ENCODE data around the gene PCDH10. TPM values are rescaled to one million over a fixed set of nuclear protein-coding genes. Genes with fewer than 3 reads are reported as not detected.

The PCDH10 gene, protein sequence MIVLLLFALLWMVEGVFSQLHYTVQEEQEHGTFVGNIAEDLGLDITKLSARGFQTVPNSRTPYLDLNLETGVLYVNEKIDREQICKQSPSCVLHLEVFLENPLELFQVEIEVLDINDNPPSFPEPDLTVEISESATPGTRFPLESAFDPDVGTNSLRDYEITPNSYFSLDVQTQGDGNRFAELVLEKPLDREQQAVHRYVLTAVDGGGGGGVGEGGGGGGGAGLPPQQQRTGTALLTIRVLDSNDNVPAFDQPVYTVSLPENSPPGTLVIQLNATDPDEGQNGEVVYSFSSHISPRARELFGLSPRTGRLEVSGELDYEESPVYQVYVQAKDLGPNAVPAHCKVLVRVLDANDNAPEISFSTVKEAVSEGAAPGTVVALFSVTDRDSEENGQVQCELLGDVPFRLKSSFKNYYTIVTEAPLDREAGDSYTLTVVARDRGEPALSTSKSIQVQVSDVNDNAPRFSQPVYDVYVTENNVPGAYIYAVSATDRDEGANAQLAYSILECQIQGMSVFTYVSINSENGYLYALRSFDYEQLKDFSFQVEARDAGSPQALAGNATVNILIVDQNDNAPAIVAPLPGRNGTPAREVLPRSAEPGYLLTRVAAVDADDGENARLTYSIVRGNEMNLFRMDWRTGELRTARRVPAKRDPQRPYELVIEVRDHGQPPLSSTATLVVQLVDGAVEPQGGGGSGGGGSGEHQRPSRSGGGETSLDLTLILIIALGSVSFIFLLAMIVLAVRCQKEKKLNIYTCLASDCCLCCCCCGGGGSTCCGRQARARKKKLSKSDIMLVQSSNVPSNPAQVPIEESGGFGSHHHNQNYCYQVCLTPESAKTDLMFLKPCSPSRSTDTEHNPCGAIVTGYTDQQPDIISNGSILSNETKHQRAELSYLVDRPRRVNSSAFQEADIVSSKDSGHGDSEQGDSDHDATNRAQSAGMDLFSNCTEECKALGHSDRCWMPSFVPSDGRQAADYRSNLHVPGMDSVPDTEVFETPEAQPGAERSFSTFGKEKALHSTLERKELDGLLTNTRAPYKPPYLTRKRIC
- not detected in 2 replicates for total RNA-seq (2014; rRNA removed; shearing (Covaris generic))
- not detected in 2 replicates for polyA plus RNA-seq (2015; cell fraction: cytosol; rRNA removed)
- not detected in 2 replicates for polyA plus RNA-seq (2015; cell fraction: nucleus; rRNA removed)

DNA sequence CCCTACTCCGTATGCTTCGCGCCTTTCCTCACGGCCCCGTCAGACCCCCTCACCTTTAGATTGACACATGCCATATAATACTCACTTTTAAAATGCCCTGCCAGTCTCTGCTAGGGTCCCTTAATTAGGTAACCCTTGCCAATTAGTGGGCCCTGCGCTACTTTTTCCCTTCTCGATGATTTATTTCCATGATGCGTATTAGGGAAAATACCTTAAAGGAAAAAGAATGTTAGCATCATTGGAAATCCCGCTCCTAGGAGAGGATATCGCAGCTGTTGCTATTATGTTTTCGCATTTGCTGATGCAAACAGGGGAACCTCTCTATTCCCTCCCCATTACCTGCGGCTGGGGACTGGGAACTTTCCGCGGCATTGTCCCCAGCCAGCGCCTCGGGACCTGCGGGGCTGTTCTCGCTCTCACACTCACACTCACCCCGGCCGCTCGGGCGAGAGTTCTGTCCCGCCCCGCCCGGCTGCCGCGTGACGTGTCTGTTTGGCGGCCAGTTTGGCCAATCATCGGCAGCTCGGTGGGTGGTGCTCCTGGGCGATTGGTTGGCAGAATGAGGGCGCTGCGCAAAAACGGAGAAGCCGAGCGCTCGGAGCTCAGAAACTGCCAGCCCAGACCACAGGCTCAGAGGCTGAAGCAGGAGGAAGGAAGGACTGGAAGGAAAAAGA lies at the start of gene PCDH10:
Gene PCDH10, plus strand, starts transcription at position 605 of the 674 bp plus-strand sequence. CDS start 847 bp downstream, outside the sequence.
- no peak for DNase-seq (ENCODE audit: low read depth)

DNA sequence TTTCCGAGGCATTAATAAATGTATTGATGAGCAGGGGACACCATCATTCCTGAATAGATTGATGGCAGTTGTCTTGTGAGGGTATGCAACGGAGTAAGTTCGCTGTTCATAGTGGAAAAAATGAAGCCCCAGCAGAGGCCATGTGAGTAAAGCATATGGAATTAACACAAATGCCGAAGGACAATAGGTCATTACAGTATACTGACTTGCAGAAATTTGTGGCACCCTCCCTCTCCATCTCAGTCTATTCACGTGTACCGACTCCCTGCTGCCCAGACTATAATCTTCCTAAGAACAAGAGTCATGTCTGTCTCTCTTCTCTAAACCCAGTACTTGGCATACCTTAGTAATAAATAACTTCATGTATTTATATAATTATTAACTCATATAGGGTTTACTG lies 47.1 kb upstream of the PCDH10 start:
- no peak for DNase-seq (ENCODE audit: low read depth)

DNA sequence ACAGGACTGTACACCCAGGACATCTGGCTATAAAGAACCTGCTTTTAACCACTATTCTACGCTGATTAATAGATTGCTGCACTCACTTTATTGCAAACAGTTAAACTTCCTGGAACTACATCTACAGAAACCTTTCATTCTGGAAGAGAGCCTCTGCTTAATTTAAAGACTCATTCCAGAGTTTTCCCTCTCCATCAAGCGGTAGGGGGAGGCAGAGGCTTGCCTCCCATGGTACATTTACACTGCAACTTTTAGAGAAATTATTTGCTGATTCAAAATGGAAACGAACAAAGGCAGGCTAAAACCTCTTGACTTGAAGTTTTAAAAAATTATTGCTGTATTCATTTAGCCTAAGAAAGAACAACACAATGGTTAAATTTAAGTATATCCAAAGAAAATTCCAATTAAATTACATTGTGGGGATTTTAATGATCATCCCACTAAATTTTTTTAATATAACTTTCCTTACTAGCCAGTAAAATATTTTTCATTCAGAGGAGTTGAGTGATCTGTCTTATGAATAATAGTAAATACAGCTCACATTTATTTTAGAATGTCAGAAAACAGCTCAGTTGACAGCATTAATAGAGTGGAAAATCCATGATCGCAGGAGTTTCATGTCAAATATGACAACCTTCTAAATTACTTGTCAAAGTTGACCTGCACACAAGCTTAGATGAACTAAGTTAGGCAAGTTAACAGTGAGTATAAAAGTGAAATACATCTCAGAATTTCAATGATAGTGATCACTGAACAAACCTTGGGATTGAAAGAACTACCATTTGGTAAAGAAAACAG lies 46.3 kb upstream of the PCDH10 start:
- no peak for DNase-seq (ENCODE audit: low read depth)

DNA sequence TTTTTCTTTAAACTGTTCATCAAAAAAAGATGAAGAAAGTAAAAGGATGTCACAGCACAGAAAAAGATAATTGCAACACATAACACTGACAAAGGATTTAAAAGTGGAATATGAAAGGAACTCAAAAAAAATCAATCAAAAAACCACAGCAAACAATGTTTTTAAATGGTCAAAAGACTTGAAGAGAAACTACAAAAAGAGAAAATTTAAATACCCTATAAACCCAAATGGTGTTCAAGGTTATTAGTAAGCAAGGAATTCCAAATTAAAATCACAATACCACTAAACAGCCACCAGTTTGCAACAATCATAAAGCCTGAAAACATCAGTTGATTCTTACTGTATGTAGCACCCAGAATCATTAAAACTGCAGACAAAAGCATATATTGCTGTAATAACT lies 36.5 kb upstream of the PCDH10 start:
- DNase-seq (ENCODE audit: low read depth): no peak

DNA sequence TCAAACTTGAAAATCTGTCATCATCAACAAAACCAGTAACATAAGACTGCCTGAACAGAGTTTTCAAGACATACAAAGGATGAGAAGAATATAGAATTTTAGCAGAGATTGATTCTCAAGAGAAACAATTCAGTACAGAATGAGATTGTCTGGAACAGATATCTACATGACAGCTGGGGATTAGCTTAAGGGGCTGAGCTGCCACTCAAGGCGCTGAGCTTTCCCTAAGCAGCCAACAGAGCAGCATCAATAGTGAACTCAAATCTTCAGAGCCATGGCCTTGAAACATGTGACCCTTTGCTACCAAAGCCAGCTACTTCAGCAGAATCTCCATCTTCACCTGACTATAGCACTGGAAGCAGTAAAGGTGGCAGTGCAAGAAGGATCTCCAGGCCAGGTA lies 24.3 kb upstream of the PCDH10 start:
- no peak for DNase-seq (ENCODE audit: low read depth)

DNA sequence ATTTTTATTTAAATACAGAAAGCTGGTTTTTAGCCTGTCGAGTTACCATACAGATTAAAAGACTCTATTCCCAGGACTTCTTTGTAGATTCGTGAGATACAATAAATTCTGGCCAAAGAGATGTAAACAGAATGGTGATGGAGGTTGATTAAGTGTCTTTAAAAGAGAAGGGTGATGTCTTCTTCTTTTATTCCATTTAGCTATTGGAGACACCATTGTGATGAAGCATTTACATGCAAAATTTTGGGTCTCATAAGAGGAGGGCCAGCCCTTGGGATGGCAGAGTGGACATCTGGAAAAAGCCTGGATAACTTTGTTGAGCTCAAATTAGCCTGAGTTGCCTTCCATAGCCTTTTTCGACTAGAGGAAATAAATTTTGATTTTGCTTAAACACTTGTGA lies 21.6 kb upstream of the PCDH10 start:
- DNase-seq (ENCODE audit: low read depth): no peak

DNA sequence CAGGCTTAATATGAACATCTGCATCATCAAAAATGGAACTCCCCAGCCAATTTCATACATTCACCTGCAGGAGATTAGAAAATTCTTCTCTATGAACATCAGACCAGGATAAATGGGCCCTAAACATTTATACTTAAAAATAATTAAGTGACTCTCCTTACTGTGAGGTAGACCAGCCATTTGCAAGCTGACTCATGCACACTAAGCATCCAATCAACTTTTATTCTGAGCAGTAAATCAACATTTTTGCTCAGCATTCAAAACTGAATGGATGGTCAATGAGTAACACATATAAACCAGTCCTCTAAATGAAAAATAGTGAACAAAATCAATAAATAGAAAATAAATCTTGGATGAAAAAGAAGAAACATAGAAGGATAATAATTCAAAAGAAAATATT lies 19.9 kb upstream of the PCDH10 start:
- DNase-seq (ENCODE audit: low read depth): no peak

DNA sequence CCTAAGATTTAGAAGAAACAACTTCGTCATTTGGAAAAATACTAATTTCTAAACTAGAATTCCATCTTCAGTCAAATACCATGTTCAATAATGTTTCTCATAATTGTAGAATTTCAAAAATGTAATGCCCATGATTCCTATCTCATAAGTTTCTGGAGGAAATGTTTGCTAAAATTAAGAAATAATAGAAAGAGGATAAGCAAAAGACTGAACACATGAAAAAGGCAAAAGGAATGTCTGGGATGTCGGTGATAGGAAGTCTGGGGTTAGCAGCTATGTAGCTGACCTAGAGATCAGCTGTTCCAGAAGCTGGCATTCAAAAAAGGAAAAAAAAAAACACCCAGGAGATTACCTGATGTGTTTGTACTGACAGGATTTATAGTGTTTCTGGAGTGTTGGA lies 18.9 kb upstream of the PCDH10 start:
- peak; percentile 13 for DNase-seq (ENCODE audit: low read depth)

DNA sequence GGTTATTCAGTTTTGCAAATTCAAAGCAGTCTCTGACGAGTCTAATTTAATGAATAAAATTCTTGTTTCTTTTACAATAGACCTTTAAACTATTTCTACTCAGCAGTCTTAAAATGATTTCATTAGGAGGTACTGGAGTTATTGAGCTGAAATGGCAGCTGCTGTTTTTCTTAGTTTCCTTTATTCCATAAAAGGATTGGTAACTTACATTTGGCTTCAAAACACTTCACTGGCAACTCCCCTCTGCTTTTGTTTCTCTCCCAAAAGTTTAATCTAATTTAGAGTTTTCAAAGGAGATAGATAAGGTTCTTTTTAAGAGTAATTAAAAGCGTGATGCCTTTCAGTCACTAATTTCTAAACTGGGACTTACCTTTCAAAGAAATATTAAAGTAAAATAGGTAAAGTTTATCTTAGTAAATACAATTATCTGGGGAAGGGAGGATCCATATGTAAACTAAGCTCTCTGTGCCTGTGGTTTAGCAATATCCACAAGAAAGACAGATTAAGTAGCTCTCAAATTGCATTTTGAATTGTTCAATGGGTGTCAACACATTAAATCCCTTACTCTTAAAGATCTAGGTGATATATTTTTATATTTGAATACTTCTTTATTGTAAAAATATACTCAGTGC lies 17.1 kb upstream of the PCDH10 start:
- no peak for DNase-seq (ENCODE audit: low read depth)

DNA sequence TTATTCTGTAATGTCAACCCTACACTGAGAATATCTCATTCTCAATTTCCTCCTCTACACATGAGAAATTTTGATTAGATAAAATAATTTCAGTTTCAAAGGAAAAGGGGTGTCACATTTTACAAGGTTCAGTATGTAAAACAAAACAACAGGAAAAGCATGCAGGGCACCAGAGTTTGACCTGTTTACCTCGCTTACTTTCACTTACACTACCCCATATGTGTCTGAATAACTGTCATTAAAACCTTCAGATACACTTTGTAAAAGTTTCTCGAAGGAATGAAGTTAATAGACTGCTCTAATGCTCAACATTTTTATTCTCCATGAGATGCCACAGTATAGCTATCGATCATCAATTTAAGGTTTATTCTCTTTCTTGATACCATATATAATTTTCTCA lies 12.3 kb upstream of the PCDH10 start:
- no peak for DNase-seq (ENCODE audit: low read depth)

DNA sequence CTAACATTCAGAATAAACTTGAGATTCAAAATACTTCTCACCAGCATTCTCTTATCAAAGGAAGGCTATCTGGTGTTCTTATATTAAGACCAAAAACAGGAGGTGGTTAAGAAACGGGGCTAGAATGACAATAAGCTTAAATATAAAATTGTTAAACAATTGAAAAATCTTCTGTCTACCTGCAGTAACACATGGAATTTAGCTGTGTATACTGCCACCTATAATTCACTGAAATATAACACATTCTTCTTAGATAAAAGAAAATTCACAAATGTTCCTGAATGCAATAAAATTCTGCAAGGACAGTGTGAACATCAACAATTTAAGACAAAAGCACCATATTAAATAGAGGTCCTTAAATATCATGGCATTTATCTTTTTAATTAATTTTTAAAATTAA lies 11.5 kb upstream of the PCDH10 start:
- DNase-seq (ENCODE audit: low read depth): no peak

DNA sequence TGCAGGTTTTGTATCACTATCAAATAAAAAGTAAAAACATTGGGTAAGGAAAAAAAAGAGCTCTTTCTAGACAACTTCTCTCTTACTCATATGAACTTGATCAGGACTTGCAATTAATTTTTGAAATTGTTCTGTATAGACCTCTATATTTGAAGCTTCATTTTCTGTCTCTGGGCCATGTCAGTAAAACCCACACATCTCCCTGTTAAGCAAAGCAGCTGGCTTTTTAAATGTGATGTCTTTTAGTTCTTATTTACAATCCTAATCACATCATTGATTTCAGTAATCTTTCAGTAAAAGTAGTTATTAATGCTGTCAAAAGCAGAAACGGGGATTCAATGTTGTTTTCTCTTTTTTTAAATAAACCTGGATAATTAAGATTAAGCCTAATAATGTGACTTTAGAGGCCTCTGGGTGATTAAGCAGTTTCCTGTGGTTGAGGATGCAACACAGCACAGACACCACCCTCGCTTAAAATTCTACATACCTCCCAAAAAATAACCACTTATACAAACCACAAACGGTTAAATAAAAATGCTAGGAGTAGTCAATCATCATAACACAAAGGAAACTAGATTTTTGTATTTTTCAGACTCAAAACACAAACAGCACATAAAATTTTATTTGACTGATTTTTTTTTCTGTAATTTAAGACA lies 5.2 kb upstream of the PCDH10 start:
- DNase-seq (ENCODE audit: low read depth): no peak

DNA sequence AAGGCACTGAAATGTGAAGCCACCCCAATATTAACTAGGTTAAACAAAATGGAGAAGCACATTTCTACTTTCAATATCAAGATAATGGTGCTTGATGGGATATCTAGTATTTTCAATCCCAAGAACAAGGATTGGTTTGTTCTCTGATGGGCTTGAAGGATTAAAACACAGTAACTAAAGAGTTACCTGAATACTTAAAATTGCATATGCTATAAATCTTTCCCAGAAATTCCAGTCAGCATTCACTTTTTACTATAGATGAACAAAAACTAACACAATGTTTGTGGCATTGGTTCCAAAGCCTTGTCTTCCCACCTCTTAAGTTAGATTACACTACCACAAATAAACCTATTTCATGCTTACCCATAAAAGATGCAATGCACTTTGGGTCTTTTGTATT lies 3.9 kb upstream of the PCDH10 start:
- DNase-seq (ENCODE audit: low read depth): no peak

DNA sequence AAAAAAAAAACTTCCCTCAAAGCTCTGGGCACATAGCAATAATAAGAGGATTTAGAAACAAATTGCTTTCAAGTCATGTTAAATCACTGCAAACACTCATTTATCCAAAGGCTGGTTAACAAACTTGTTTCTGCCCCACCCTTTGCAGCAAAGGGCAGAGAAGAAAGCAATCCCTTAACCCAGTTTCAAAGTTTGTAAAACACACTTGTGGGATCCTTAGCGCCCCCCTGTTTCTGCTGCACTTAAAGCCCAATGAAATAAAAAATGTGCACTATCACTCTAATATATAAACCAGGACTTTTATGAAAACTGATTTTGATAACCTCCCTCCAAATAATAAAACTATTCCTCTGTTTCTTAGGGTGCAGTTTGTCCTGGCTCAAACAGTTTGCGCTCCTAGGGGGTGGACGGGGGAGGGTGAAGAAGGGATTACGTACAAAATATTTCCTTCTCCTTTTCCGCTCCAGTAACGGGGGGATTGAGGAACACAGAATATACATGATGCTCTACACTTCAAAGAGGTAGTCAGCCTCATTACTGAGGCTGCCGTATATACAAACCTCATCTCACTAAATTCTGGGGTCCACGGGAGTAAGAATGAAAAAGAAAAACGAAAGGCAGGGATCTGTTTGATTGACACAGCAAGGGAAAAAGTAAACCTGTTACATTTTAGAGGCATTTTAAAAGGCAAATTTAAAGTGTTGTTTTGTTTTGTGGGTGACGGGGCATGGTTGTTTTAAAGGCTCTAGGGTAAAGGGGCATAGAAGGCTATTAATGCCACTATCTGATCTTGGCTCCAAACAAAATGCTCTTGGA lies 3.1 kb upstream of the PCDH10 start:
- peak; percentile 7 for DNase-seq (ENCODE audit: low read depth)

DNA sequence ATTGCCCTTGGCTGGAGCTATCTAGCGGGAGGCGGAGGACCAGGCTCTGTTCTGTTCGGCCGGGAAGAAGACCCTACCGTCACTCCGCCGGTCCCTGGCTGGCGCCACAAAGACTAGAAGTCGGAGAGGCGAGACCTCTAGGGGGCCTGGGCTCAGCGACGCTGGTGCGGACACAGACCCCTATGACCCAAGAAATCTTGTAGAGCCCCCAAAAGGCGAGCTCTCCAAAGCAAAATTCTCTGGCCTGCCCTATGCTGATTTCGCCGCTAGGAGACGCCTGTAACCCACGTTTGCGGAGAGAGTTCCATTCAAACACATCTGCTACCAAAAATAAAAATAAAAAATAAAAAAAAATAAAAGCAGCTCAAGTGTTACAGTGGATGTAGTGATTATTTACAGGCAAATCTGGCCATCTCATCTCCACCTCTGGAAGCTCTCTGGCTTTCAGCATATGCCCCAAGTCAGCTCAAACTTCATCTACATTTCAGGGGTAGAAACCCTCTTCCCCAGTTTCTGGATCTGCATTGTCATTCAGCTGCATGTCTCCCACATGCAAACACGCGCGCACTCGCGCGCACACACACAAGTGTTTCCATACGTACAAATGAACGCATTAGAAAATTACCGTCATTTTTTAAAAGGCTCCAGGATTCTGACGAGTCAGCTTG lies 2.4 kb upstream of the PCDH10 start:
- peak; percentile 39 for DNase-seq (ENCODE audit: low read depth)

DNA sequence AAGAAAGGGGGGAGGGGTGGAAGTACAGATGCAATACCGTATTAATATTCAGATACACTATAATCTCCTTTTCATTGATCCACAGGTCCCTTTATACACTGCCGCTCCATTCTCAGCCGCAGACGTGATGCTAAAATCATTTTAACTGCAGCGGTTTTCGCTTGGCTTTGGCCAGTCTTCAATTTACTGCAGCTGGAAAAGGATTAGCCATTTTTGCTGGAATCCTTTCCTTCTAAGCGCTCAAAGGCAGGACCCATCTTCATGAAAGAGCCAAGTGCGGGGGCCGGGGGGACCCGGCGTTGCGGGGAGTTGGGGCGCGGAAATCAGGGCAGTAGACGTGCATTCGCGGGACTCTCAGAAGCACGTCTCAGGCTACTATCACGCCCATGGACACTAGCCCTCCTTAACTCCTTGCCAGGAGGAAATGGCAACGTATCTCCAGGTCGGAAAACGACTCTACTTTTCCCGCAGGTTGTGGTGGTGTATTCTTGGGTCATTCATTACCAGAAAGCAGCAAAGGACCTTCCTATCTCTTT lies 1.7 kb upstream of the PCDH10 start:
- no peak for DNase-seq (ENCODE audit: low read depth)

DNA sequence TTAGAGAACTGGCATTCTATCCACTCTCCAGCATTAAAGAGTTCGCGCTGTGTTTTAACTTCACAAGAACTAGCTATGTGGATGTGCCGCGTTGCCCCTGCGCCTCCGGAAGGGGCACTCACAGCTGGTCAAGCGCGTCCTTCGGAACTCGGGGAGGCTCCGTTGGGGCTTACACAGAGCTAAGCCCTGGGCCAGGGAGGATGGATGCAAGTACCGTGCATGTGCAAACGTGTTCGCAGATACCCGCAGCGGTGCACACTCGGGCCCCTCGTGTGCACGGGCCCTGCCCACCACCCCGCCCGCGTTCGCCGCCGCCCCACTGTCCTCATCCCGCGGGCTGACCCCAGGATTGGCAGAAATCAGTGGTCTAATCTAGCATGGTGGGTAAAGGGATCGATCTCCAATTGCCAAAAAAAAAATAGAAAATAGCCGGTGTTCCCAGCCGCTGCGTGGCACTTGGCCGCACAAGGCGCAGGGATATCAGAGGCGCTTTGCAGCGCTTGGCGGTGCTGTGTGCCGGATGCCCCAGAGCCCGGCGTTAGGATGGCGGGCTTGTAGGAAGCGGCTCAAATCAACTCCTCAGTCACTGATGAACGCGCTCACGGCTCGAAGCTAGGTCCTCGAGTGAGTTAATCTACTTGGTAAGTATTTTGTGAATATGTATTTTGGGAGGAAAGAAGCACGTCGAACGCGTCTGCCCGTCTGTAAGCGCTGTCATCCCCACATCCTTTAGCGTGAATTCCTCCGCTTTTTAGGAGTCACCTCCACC lies 989 bp upstream of the PCDH10 start:
- DNase-seq (ENCODE audit: low read depth): no peak

All from HT1080 (cell line).